ENCODE data around the gene ENOPH1. TPM values are rescaled to one million over a fixed set of nuclear protein-coding genes. Genes with fewer than 3 reads are reported as not detected.
"Not testable (repeated sequence)": the region's sequence is repeated elsewhere in the genome, so short reads cannot be mapped to it uniquely, and the experiment has no call there.

ENOPH1 gene
- total RNA-seq, 1 donor from 2014 or later, result 53.8 TPM

- DNase-seq (ENCODE audit: low read depth), result peak; percentile 89
Observed at GRCh38 chr4:82469791-82470345, 39.5 kb downstream of the ENOPH1 start.

- DNase-seq (ENCODE audit: low read depth), result not testable (repeated sequence)
Observed at GRCh38 chr4:82473080-82473479, 42.7 kb downstream of the ENOPH1 start.

- DNase-seq (ENCODE audit: low read depth), result no peak
Observed at GRCh38 chr4:82473621-82474164, 43.3 kb downstream of the ENOPH1 start.

GRCh38 chr4:82475931-82476330, 45.5 kb downstream of the ENOPH1 start:
- DNase-seq (ENCODE audit: low read depth), result not testable (repeated sequence)

GRCh38 chr4:82477469-82477868, 47.1 kb downstream of the ENOPH1 start:
- DNase-seq (ENCODE audit: low read depth), result not testable (repeated sequence)

GRCh38 chr4:82479562-82479961, 49.2 kb downstream of the ENOPH1 start:
- DNase-seq (ENCODE audit: low read depth), result no peak

GRCh38 chr4:82480771-82481505, 50.5 kb downstream of the ENOPH1 start:
- no peak for DNase-seq (ENCODE audit: low read depth)

- no peak for DNase-seq (ENCODE audit: low read depth)
Observed at GRCh38 chr4:82481506-82481840, 51.1 kb downstream of the ENOPH1 start.

GRCh38 chr4:82482387-82482786, 52.0 kb downstream of the ENOPH1 start:
- no peak for DNase-seq (ENCODE audit: low read depth)

GRCh38 chr4:82484996-82485783, 54.8 kb downstream of the ENOPH1 start:
- no peak for DNase-seq (ENCODE audit: low read depth)

- DNase-seq (ENCODE audit: low read depth), result no peak
Observed at GRCh38 chr4:82489076-82489475, 58.7 kb downstream of the ENOPH1 start.

GRCh38 chr4:82489987-82490386, 59.6 kb downstream of the ENOPH1 start:
- DNase-seq (ENCODE audit: low read depth), result no peak

GRCh38 chr4:82491251-82491960, 61.0 kb downstream of the ENOPH1 start:
- no peak for DNase-seq (ENCODE audit: low read depth)

- no peak for DNase-seq (ENCODE audit: low read depth)
Observed at GRCh38 chr4:82493721-82494425, 63.5 kb downstream of the ENOPH1 start.

GRCh38 chr4:82495666-82496065, 65.3 kb downstream of the ENOPH1 start:
- no peak for DNase-seq (ENCODE audit: low read depth)

- no peak for DNase-seq (ENCODE audit: low read depth)
Observed at GRCh38 chr4:82496349-82496748, 66.0 kb downstream of the ENOPH1 start.

GRCh38 chr4:82499738-82500434, 69.5 kb downstream of the ENOPH1 start:
- DNase-seq (ENCODE audit: low read depth), result no peak

- DNase-seq (ENCODE audit: low read depth), result no peak
Observed at GRCh38 chr4:82500435-82501153, 70.2 kb downstream of the ENOPH1 start.

GRCh38 chr4:82501154-82501442, 70.7 kb downstream of the ENOPH1 start:
- no peak for DNase-seq (ENCODE audit: low read depth)

- no peak for DNase-seq (ENCODE audit: low read depth)
Observed at GRCh38 chr4:82508011-82508410, 77.6 kb downstream of the ENOPH1 start.

All from renal cortical epithelial cell (primary cell).